CD4-positive, alpha-beta T cell treated with Interleukin-12 subunit alpha and Interleukin-12 subunit beta, for 1 hour (primary cell): ENCODE data around the gene NOM1.

Experiments used
- DNase-seq: peaks from one replicate; pipeline ENCODE4 v3.0.0-alpha.2; 2020

NOM1 gene

DNA sequence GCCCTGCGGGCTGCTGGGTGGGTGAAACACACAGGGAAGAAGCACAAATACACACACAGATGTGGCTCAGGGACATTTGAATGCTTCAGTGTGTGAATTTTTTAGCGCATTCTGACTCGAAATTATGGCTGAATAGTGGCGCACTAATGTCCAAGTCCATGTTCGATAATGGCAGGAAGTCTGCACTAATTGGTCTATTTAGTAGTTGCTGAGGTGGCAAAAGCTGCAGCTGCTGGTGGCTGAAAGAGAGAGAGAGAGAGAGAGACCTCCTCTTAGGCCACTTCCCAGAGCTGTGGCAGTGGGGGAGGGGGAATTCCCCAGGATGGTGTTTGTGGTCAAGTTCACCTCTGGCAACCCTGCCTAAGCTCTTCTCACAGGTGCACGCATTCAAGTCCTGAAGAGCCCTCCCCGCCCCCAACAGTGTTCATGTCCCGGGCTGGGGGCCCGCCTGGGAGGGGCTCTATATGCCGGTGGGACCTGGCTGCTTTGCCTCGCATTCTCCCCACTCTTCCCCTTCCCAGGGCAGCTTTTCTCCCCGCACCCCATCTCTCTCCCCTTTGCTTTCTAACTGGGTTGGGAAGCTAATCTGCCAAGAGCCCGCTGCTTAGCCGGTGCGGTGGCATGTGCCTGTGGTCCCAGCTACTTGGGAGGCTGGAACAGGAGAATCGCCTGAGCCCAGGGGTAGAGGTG lies 67.0 kb downstream of the NOM1 start:
- no peak for DNase-seq

DNA sequence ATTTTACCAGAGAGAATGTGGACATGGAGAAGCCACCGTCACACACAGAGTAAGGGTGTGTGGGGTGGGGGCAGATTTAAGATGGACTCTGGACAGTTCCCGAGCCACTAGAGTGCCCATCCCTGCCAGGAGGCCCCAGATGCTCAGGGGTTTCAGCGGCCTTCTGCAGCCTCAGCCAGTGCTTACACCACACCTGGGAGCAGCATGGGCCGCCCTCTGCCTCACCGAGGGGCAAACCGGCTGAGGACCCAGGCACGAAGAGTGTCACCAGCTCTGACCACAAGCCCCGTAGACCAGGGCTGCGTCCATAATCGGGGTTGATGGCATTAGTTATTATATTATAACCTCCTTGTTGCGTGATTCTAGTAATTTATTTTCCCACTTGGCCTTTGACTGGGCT lies 67.6 kb downstream of the NOM1 start:
- no peak for DNase-seq

DNA sequence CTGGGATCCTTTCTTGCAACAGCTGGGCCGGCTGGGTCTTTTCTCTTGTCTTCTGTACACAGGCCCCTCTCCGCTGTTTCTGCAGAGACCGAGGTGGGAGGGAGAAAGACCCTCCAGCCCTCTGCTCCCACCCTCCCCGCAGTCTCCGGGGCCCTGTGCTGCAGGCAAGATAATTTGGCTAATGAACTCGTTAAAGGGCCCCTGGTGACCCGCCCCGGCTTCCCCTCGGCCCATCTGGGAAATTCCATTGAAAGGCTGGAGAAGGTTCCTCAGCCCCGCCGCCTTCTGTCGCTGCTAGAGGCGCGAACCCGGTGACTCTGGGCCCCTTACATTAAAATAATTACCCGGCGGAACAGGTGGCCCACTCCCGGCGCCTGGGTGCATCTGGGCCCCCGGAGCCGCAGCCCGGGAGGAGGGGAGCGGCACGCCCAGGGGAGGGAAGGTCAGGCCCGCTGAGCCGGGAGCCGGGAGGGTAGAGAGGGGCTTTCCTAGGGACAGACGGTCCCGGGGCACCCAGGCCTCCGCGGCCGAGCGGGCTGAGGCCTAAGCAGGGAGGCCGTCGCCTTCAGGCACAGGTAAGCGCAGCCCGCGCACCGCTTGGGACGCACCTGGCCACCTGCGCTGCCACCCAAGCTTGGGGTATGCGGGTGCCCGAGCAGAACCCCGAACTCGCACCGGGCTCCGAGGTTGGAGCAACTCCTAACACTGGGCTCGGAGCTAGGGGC lies 68.3 kb downstream of the NOM1 start:
- DNase-seq, result no peak

DNA sequence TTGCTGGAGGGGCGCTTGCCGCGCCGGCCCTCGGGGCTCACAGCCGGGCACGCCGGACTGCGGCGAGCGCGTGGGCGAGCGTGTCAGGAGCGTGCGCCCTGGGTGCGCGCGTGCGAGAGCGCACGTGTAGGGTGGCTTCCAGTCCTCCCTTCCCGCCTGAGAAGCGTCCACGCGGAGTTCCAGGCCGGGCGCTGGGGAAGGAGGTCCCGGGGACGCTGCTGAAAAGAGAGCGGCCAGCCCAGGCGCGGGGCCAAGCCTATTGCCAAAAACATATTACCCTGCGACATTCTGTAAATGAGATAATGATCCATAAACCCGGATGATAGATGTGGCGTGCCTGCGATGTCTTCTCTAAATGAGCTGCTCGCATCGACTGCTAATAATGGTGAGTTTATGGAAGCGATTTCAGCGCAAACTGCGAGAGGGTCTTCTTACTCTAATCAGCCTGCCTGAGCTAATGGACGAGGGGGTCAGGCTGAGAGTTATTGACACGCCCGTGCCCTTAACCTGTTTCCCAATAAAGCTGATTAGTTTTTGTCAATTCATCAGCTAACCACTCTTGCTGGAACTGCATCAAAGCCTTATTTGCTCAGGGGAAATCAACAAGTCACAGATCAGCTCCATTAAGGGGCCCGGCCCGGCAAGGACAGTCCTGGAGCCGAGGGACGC lies 69.0 kb downstream of the NOM1 start:
- no peak for DNase-seq

DNA sequence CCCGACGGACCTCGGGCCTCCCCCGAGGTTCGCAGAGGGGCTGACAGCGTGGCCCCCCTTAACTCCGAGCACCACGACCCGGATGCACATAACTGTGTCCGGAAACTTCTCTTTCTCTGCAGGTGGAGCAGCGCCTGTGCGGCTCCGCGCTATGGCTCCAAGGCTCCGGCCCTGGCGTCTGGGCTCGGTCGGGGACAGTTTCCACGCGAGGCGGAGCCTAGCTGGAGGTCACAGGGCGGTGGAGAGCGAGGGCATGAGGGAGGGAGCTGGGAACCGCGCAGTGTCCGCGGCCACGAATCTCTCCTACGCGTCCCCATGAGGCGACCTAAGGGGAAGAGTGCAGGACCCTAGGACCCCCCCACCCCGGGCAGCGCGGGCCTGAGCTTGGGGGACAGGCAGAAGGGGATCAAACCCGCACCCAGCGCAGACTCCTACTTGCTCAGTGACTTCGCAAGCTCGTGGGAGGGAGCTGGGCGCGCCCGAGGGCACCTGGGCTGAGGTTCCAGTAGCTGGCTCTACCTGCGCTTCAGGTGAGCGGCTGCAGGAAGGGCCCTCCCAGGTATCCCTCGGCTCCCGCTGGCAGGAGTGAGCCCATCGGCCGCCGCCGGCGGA lies 69.6 kb downstream of the NOM1 start:
- DNase-seq, result no peak

DNA sequence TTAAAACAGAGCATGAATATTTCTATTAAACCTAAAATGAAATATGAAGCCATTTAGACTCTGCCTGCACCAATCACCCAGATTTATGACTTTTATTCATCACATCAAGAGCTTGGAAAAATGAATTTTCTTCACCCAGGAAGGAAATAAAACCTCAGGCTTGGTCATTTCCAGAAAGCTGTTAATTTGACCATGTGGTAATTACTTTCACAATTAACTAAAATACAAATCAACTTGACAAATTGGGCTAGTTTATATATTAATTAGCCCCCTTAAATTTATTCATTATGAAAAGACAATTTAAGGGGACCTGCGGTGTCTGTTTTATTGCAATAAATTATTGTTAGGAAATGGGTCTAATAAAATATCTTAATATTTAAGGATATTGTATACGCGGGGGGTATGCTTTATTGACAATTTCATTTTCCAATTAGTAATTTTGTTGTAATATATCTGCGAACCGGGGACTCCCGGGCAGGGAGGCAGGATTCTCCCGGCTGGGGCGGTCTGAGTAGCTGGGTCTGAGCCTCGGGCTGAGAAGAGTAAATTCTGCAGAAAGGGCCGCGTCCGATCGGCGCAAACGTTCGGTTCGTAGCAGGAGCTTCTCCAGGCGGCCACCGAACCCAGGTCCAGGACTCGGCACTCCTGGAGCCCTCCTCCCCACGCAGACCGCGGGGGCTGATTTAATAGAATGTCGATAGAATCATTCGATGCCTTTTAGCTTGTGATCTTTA lies 70.4 kb downstream of the NOM1 start:
- DNase-seq, result no peak

DNA sequence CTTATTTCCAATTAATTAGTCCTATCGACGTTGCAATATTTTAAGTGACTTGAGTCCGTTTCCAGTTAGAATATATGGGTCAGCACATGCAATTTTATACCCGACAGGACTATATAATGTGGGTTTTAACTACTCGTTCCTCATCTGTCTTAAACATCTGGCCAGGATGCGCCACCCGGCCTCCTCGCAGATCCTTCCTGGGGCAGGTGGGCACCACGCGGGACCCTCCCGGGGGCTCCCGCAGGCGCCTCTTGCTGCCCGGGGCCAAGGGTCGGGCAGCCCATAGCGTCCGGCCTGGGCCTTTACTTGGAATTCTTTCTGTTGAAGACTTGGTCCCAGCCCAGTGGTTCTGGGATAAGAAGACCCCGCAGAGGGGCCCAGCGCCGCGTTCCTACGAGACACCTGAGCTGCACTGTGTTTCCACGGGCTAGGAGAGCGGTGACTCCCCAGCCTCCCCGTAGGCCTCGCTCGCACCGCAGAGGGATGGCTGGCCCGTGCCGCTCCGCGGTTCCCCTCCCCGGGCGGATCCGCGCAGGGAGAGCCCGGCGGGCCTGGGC lies 71.1 kb downstream of the NOM1 start:
- DNase-seq, result no peak

DNA sequence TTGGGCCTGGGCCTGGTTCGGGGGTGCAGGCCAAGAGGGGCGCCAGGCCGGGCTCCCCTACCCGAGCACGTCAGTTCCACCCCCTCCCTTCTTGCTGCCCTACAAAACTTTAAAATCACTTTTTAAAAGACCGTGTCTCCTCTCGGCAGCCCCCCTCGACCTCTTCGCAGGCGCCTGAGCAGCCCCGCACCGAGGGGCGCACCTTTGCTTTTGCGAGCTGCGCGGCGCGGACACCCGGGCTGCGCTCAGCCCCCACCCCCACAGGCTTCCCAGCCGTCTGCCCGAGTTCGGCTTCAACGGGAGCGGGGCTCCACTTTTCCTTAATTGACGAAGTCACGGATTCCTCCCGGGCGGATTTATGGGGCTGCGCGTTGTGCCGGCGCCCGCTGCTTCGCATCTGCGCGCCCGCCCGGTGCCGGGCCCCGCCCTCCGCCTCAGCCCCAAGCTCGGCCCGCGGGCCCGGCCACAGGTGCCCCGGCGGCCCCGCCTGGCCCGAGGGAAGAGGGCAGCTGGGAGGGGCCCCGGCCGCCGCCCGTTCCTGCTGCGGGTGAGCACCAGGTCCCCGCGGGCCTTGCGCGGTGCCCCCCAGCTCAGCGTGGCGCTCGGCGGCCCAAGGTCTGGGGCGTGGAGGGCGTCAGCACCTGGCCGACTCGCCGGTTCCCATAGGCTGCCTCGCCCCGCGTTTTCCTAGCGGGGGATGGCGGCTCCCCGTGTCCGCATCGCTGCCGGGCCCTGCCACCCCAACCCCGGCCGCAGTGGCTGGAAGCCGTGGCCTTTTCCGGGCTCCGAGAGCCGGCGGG lies 71.8 kb downstream of the NOM1 start:
- DNase-seq, result no peak

DNA sequence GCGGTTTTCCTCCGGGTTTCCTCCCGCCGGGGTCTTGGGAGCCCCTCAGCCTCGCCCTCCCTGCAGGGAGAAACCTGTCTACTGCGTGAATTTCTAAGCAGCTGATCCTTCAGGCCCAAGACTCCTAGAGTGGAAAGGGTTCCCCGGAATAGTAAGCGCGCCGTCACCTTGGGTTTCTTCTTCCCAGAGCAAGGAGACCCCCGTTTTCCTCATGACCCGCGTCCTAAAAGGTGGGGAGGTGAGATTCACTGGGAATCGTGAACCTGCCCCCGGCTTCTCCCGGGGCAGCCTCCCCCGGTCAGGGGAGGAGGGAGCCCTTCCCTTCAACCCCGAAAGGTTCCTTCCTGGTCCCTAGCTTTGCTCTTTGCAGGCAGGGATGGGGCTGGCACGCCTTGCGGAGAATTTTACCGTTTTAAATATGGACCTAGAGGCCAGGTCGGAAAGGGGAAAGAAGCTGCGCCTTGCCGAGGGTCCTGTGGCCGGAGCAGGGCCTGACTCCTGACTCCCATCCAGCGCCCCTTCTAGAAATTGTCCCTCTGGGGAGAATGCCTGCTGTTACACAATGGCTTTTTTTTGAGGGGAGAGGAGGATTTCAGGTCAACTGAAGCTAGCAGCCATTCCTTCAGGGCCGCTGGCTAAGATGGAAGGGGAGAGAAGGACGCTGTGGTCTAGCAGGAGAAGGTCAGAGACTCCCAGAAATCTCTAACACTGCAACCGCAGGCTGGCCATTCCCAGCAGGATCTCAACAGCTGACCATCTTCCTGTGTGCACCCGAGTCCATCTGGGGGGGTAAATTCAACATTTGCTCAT lies 72.6 kb downstream of the NOM1 start:
- DNase-seq, result no peak
